PC-3 (cell line): ENCODE results near the gene GLOD5.

Experiments used
- CTCF ChIP-seq: fragments of 300-600 bp; sonication (generic); conservative IDR thresholded peaks from 2 replicates; pipeline ENCODE4 v1.5.1; 2017; ENCODE audit warnings: antibody characterized with exemption, low read depth, mild to moderate bottlenecking, low read length
- EZH2 ChIP-seq: fragments of 300-600 bp; sonication (generic); IDR thresholded peaks from one replicate; pipeline ENCODE4 v1.6.1; 2017; ENCODE audit warnings: antibody characterized with exemption, mild to moderate bottlenecking, low read length; ENCODE audit not compliant: unreplicated experiment

- TF ChIP-seq CTCF (no peak), EZH2 (no peak)
These were observed 45.6 kb upstream of the GLOD5 start for GRCh38 chrX:48715876-48716502.
